Measurements from ENCODE around the gene ACTG2. TPM values are rescaled to one million over a fixed set of nuclear protein-coding genes. Genes with fewer than 3 reads are reported as not detected.

The ACTG2 gene
- total and polyA plus RNA-seq, 2 donors (not counting 1 experiment from before 2014, with no cell fraction given) = 4.1 to 600 TPM

- no peaks in the 10 kb centered on the region for H4K20me1 ChIP-seq (ENCODE audit: control insufficient read depth, extremely low read depth, insufficient read depth, low read length)
- H3K27ac ChIP-seq (ENCODE audit: insufficient read depth, low read length) = no peak overlapping the region
- H3K4me1 ChIP-seq (ENCODE audit: control insufficient read depth, extremely low read depth, insufficient read depth, low read length) = peaks cover 15% of the 10 kb centered on the region
- no peak overlapping the region for H3K9ac ChIP-seq (ENCODE audit: insufficient read depth, low read length)
- H3K27me3 ChIP-seq (ENCODE audit: control insufficient read depth, insufficient read depth, low read length) = no peaks in the 10 kb centered on the region
- TF ChIP-seq CTCF (conservative IDR thresholded peaks at IDR 0.05 in 1 of 2, IDR thresholded peaks at IDR 0.05 in 1 of 2; ENCODE audit: low read depth in 1 of 2, low read length in 2 of 2) (no peak), EZH2 (IDR thresholded peaks at IDR 0.05; ENCODE audit: low read length, missing control alignments) (no peak)
- no peak overlapping the region for H3K4me3 ChIP-seq (replicated peaks in 1 of 4; ENCODE audit: control extremely low read depth in 1 of 4, insufficient read depth in 1 of 4, low read depth in 3 of 4, low read length in 4 of 4)
- DNase-seq (ENCODE audit: low read depth in 2 of 2) = peak; percentile 84 to 99
- no peaks in the 10 kb centered on the region for H3K9me3 ChIP-seq (ENCODE audit: control insufficient read depth, insufficient read depth, low read depth, low read length)
- H2AFZ ChIP-seq (ENCODE audit: low read length) = no peak overlapping the region
- no peaks in the 10 kb centered on the region for H3K79me2 ChIP-seq (ENCODE audit: control insufficient read depth, insufficient read depth, low read length)
- peaks cover 1% of the 10 kb centered on the region for H3K36me3 ChIP-seq (ENCODE audit: control insufficient read depth, insufficient read depth, low read length)
- no peak overlapping the region for H3K4me2 ChIP-seq (ENCODE audit: extremely low read depth, insufficient read depth, low read length)
Observed at GRCh38 chr2:73856214-73856613, 36.6 kb upstream of the ACTG2 start.

GRCh38 chr2:73859721-73860586 lies 32.9 kb upstream of the ACTG2 start:
- Histone ChIP-seq H3K36me3 (ENCODE audit: control insufficient read depth, insufficient read depth, low read length) (peaks cover 3% of the 10 kb centered on the region), H2AFZ (ENCODE audit: low read length) (no peak overlapping the region), H3K27ac (ENCODE audit: insufficient read depth, low read length) (no peak overlapping the region), H3K79me2 (ENCODE audit: control insufficient read depth, insufficient read depth, low read length) (no peaks in the 10 kb centered on the region), H3K4me3 (replicated peaks in 1 of 4; ENCODE audit: control extremely low read depth in 1 of 4, insufficient read depth in 1 of 4, low read depth in 3 of 4, low read length in 4 of 4) (no peak overlapping the region), H4K20me1 (ENCODE audit: control insufficient read depth, extremely low read depth, insufficient read depth, low read length) (no peaks in the 10 kb centered on the region), H3K9me3 (ENCODE audit: control insufficient read depth, insufficient read depth, low read depth, low read length) (no peaks in the 10 kb centered on the region), H3K27me3 (ENCODE audit: control insufficient read depth, insufficient read depth, low read length) (no peaks in the 10 kb centered on the region), H3K4me1 (ENCODE audit: control insufficient read depth, extremely low read depth, insufficient read depth, low read length) (peaks cover 9% of the 10 kb centered on the region), H3K4me2 (ENCODE audit: extremely low read depth, insufficient read depth, low read length) (no peak overlapping the region), H3K9ac (ENCODE audit: insufficient read depth, low read length) (no peak overlapping the region)
- TF ChIP-seq CTCF (conservative IDR thresholded peaks at IDR 0.05 in 1 of 2, IDR thresholded peaks at IDR 0.05 in 1 of 2; ENCODE audit: low read depth in 1 of 2, low read length in 2 of 2) (no peak), EZH2 (IDR thresholded peaks at IDR 0.05; ENCODE audit: low read length, missing control alignments) (no peak)
- peak; percentile 82 to 91 for DNase-seq (ENCODE audit: low read depth in 2 of 2)

GRCh38 chr2:73862987-73863386 lies 29.8 kb upstream of the ACTG2 start:
- H3K79me2 ChIP-seq (ENCODE audit: control insufficient read depth, insufficient read depth, low read length) = no peaks in the 10 kb centered on the region
- H3K27me3 ChIP-seq (ENCODE audit: control insufficient read depth, insufficient read depth, low read length) = no peaks in the 10 kb centered on the region
- no peaks in the 10 kb centered on the region for H3K9me3 ChIP-seq (ENCODE audit: control insufficient read depth, insufficient read depth, low read depth, low read length)
- no peaks in the 10 kb centered on the region for H4K20me1 ChIP-seq (ENCODE audit: control insufficient read depth, extremely low read depth, insufficient read depth, low read length)
- H3K4me3 ChIP-seq (replicated peaks in 1 of 4; ENCODE audit: control extremely low read depth in 1 of 4, insufficient read depth in 1 of 4, low read depth in 3 of 4, low read length in 4 of 4) = no peak overlapping the region
- no peak overlapping the region for H2AFZ ChIP-seq (ENCODE audit: low read length)
- peaks cover 5% of the 10 kb centered on the region for H3K36me3 ChIP-seq (ENCODE audit: control insufficient read depth, insufficient read depth, low read length)
- TF ChIP-seq EZH2 (IDR thresholded peaks at IDR 0.05; ENCODE audit: low read length, missing control alignments) = no peak
- H3K4me1 ChIP-seq (ENCODE audit: control insufficient read depth, extremely low read depth, insufficient read depth, low read length) = peaks cover 4% of the 10 kb centered on the region
- no peak for DNase-seq (ENCODE audit: low read depth in 2 of 2)
- no peak overlapping the region for H3K27ac ChIP-seq (ENCODE audit: insufficient read depth, low read length)
- H3K4me2 ChIP-seq (ENCODE audit: extremely low read depth, insufficient read depth, low read length) = no peak overlapping the region
- H3K9ac ChIP-seq (ENCODE audit: insufficient read depth, low read length) = no peak overlapping the region
